Left lung (tissue), 10 donors: ENCODE measurements around the gene TMEM169. TPM values are rescaled to one million over a fixed set of nuclear protein-coding genes. Genes with fewer than 3 reads are reported as not detected.

Experiments used
- ATAC-seq: fragments of 200-7000 bp; cut with Tn5 transposase; one replicate; pipeline ENCODE4 v1.9.1; 2020; ENCODE audit warnings: moderate library complexity
- DNase-seq, 4 donors: peaks; one replicate each; pipeline ENCODE4 v3.0.0-alpha.2; 2013 to 2020
- H3K27ac ChIP-seq, 2 donors: fragments of 200-600 bp; sonication (generic) in 1 of 2; one replicate each; pipeline versions ENCODE4 v1.5.0 to v1.8.0; 2020 to 2021
- H3K27me3 ChIP-seq, 2 donors: fragments of 200-600 bp; sonication (generic) in 1 of 2; one replicate each; pipeline versions ENCODE4 v1.5.0 to v1.8.0; 2020 to 2021
- H3K36me3 ChIP-seq, 2 donors: fragments of 200-600 bp; sonication (generic) in 1 of 2; one replicate each; pipeline versions ENCODE4 v1.5.0 to v1.8.0; 2020 to 2021
- H3K4me1 ChIP-seq, 2 donors: fragments of 200-600 bp; one replicate each; pipeline ENCODE4 v1.8.0; 2021
- H3K4me3 ChIP-seq, 2 donors: fragments of 200-600 bp; sonication (generic) in 1 of 2; one replicate each; pipeline versions ENCODE4 v1.5.0 to v1.8.0; 2020 to 2021; ENCODE audit warnings: mild to moderate bottlenecking in 1 of 2
- H3K9me3 ChIP-seq, 2 donors: fragments of 200-600 bp; sonication (generic) in 1 of 2; one replicate each; pipeline versions ENCODE4 v1.5.0 to v1.8.0; 2020 to 2021
- CTCF ChIP-seq, 2 donors: fragments of 200-600 bp; sonication (generic) in 1 of 2; IDR thresholded peaks; one replicate each; pipeline versions ENCODE4 v1.5.0 to v1.8.0; 2021; ENCODE audit warnings: antibody characterized with exemption in 2 of 2
- intact Hi-C, 2 donors: fragments of 100-400 bp; cut with DNase I; formaldehyde crosslinking; loops; one replicate each; pipeline versions ENCODE4 v1.11.2 to v1.14.2; 2022
- polyA plus RNA-seq, 6 donors: library from polyadenylated mRNA; unstranded; fragments of 120-200 nt; gene quantifications; one replicate each; pipeline ENCODE4 v1.2.1, GENCODE V29; 2013; ENCODE audit not compliant: insufficient read length in 6 of 6
- total RNA-seq, 2 donors: library from RNA; stranded (reverse); fragmentation: NEBNext Ultra II Directional; extraction: Animal tissue kit (Norgen Biotek cat#: 25700); gene quantifications; one replicate each; pipeline ENCODE4 v1.2.1, GENCODE V29; 2021
- donor health status: DM: no; HTN: yes; CAD: no.
- donor health status: DM: no; HTN: no; CAD: no.

The TMEM169 gene
- total and polyA plus RNA-seq, 8 donors: 0.66 to 1.8 (median 1.1) TPM

DNA sequence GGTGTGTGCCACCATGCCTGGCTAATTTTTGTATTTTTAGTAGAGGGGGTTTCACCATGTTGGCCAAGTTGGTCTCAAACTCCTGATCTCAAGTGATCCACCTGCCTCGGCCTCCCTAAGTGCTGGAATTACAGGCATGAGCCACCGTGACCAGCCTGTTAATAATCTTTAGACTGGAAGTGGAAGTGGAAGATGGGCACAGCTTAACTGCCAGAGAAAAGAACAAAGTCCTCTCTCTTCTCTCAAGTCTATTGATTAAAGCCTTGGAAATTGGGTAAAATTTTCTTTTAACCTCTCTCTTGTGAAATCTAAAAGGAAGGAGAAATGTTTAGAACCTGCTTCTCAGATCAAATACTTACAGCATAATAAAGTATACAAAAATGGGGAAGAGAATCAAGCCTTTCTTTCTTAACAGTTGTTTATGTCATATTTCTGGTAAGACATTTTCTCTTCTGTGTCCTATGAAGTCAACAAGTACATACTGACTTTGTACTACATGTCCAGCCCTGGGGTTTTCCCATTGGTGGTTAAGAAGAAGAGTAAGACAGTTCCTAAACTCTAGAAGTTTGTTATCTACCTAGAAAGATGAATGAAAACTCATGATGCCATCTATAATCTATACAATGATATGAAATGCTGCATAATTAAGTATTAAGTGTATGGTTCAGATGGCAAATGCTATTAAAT, 4.6 kb downstream of the TMEM169 start:
- no peaks in the 10 kb centered on the region for H3K36me3 ChIP-seq
- intact Hi-C loops: no loop called here
- H3K4me3 ChIP-seq: no peak overlapping the region
- H3K27ac ChIP-seq: no peak overlapping the region
- TF ChIP-seq CTCF (IDR thresholded peaks at IDR 0.05): no peak
- peaks cover 0 to 17% of the 10 kb centered on the region in 2 donors for H3K4me1 ChIP-seq
- DNase-seq (no peak), ATAC-seq (no peak)
- H3K9me3 ChIP-seq: no peaks in the 10 kb centered on the region
- H3K27me3 ChIP-seq: no peaks in the 10 kb centered on the region

DNA sequence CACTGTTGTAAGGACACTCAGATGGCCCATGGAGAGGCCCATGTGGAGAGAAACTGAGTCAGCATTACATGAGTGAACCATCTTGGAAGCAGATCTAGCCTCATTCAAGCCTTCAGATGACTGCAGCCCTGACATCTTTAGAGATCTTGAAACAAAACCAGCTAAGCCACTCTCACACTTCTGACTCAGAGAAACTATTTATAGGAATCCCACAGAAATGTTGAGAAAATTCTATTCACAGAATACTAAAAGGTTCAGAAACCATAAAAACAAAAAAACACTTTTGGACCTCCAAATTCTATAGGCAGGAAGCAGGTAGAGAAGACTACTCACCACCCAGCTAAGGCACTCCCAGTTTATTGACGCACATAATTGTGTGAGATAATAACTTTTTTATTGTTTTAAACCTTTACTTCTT, 8.7 kb downstream of the TMEM169 start:
- H3K4me3 ChIP-seq: no peak overlapping the region
- ATAC-seq: no peak
- no peak for DNase-seq
- H3K36me3 ChIP-seq: no peaks in the 10 kb centered on the region
- no peaks in the 10 kb centered on the region for H3K4me1 ChIP-seq
- no peaks in the 10 kb centered on the region for H3K9me3 ChIP-seq
- H3K27me3 ChIP-seq: no peaks in the 10 kb centered on the region
- no peak for TF ChIP-seq CTCF (IDR thresholded peaks at IDR 0.05)
- H3K27ac ChIP-seq: no peak overlapping the region
- intact Hi-C loops: no loop called here

DNA sequence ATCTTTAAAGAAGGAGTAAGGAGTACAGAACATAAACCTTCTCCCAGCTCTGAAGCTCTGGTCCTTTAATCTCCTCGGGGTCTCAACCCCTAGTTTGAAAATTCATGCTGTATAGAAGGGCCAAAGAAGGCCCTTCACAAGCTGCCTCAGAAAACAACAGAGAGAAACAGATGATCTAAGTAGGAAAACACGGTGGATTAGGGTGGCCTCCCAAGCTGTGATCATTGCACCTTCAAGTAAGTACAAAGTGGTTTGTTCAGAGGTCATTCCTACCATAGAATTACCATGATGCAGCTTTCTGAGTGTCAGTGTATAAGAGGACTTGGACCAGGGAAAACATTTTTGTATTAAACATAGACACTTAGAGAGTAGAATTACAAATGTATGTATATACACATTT, 10.9 kb downstream of the TMEM169 start:
- Histone ChIP-seq H3K27ac (no peak overlapping the region), H3K4me3 (no peak overlapping the region), H3K9me3 (no peaks in the 10 kb centered on the region), H3K27me3 (no peaks in the 10 kb centered on the region), H3K36me3 (no peaks in the 10 kb centered on the region), H3K4me1 (no peaks in the 10 kb centered on the region)
- ATAC-seq (no peak), DNase-seq (no peak)
- no peak for TF ChIP-seq CTCF (IDR thresholded peaks at IDR 0.05)
- intact Hi-C loops: no loop called here

- Histone ChIP-seq H3K27me3 (no peaks in the 10 kb centered on the region), H3K4me1 (no peaks in the 10 kb centered on the region), H3K36me3 (no peaks in the 10 kb centered on the region), H3K4me3 (no peak overlapping the region), H3K27ac (no peak overlapping the region), H3K9me3 (no peaks in the 10 kb centered on the region)
- ATAC-seq (no peak), DNase-seq (no peak)
- intact Hi-C loops: no loop called here
- no peak for TF ChIP-seq CTCF (IDR thresholded peaks at IDR 0.05)
These were observed 13.0 kb downstream of the TMEM169 start for GRCh38 chr2:216094701-216095100.

DNA sequence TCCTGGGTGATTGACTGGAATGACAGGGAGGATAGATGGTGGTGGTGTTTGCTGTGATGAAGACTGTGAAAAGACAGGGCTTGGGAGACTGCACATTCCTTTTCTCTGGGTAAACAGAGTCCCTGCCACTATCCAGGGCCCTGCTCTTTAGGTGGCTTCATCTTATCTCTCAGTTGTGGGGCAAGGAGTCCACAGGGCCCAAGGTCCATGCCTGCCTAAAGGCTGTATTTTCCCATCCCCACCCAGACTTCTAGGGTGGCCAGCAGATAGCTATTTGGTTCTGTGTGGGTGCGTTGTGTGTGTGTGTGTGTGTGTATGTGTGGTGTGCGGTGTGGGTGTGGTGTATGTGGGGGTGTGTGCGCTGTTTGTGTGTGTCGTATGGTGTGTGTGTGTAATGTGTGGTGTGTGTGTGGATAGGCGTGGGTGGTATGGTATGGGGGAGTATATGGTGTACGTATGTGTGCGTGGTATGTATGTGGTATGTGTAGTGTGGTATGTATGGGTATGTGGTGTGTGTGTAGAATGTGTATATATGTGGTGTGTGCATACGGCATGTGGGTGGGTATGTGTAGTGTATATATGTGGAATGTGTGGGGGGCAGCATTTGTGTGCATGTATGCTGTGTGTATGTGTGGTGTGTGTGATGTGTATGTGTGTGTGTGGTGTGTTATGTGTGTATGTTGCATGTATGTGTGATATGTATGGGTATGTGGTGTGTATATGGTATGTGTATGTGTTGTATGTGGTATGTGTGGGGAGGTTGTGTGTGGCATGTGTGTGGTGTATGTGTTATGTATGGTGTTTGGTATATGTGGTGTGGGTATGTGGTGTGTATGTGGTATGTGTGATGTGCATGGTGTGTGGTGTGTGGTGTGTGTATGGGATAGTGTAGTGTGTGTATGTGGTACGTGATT, 17.0 kb downstream of the TMEM169 start:
- intact Hi-C loops: no loop called here
- ATAC-seq: no peak
- no peaks in the 10 kb centered on the region for H3K36me3 ChIP-seq
- H3K4me3 ChIP-seq: no peak overlapping the region
- no peaks in the 10 kb centered on the region for H3K27me3 ChIP-seq
- H3K9me3 ChIP-seq: no peaks in the 10 kb centered on the region
- DNase-seq: no peak
- no peak overlapping the region for H3K27ac ChIP-seq
- TF ChIP-seq CTCF (IDR thresholded peaks at IDR 0.05): no peak
- no peaks in the 10 kb centered on the region for H3K4me1 ChIP-seq
